Kidney (tissue), 14 donors: ENCODE results near the gene TRIM41. TPM values are rescaled to one million over a fixed set of nuclear protein-coding genes. Genes with fewer than 3 reads are reported as not detected.

Experiments used
- DNase-seq, 5 donors: peaks; one replicate each; pipeline ENCODE4 v3.0.0-alpha.2; 2013 to 2020
- FAIRE-seq: peaks from 2 replicates; lab custom pipeline; 2012; peaks lifted over from hg19 to GRCh38; lab: Jason Lieb, UNC
- H3K27ac ChIP-seq, 2 donors: one replicate each; pipeline ENCODE4 v1.7.0; 2013; ENCODE audit warnings: low read depth in 2 of 2, low read length in 2 of 2, inconsistent platforms in 1 of 2
- H3K27me3 ChIP-seq: one replicate; pipeline ENCODE4 v1.7.1; 2013; ENCODE audit warnings: low read length, inconsistent platforms; ENCODE audit not compliant: control insufficient read depth, insufficient read depth
- H3K36me3 ChIP-seq, 3 donors: one replicate each; pipeline versions ENCODE4 v1.7.0 to v1.7.1; 2013; ENCODE audit warnings: low read length in 3 of 3, control low read depth in 1 of 3, inconsistent platforms in 1 of 3; ENCODE audit not compliant: insufficient read depth in 3 of 3, control insufficient read depth in 2 of 3
- H3K4me1 ChIP-seq, 3 donors: one replicate each; pipeline versions ENCODE4 v1.7.0 to v1.7.1; 2013; ENCODE audit warnings: low read length in 3 of 3, inconsistent platforms in 1 of 3, low read depth in 1 of 3; ENCODE audit not compliant: control insufficient read depth in 2 of 3, insufficient read depth in 2 of 3
- H3K4me3 ChIP-seq, 3 donors: one replicate each; pipeline versions ENCODE4 v1.7.0 to v1.8.1; 2013; ENCODE audit warnings: low read length in 3 of 3, control low read depth in 1 of 3, inconsistent platforms in 1 of 3
- H3K9ac ChIP-seq, 3 donors: one replicate each; pipeline versions ENCODE4 v1.7.0 to v1.7.1; 2013; ENCODE audit warnings: low read length in 3 of 3, control low read depth in 1 of 3, inconsistent platforms in 1 of 3
- H3K9me3 ChIP-seq, 3 donors: one replicate each; pipeline versions ENCODE4 v1.7.0 to v1.7.1; 2013; ENCODE audit warnings: low read length in 3 of 3, control low read depth in 1 of 3, inconsistent platforms in 1 of 3; ENCODE audit not compliant: control insufficient read depth in 2 of 3, insufficient read depth in 1 of 3
- CTCF ChIP-seq: IDR thresholded peaks from 3 replicates; pipeline ENCODE4 v1.5.1; 2012; ENCODE audit warnings: mild to moderate bottlenecking, moderate library complexity, borderline replicate concordance; ENCODE audit not compliant: insufficient read depth; ENCODE audit errors: extremely low read depth
- intact Hi-C: fragments of 100-400 bp; cut with DNase I; formaldehyde crosslinking; loops from one replicate; pipeline ENCODE4 v1.11.1; 2022
- polyA plus RNA-seq: library from polyadenylated mRNA; stranded (reverse); fragments of 350-450 nt; fragmentation: Illumina TruSeq; extraction: RNeasy Lipid Tissue Mini Kit (QIAGEN cat#74804); gene quantifications from one replicate; pipeline ENCODE4 v1.2.3, GENCODE V29; 2014; ENCODE audit warnings: low read depth, low replicate concordance; ENCODE audit not compliant: insufficient read depth
- total RNA-seq: library from RNA; stranded (reverse); fragmentation: NEBNext Ultra II Directional; extraction: Animal tissue kit (Norgen Biotek cat#: 25700); gene quantifications from one replicate; pipeline ENCODE4 v1.2.1, GENCODE V29; 2021
- donor health status: control.
- donor health status: control.
- donor health status: control.
- donor health status: control.
- donor health status: control.
- donor health status: DM: yes; HTN: yes; CAD: no.
- donor health status: Normal renal cell carcinoma (clear cell type).

Gene TRIM41
- total and polyA plus RNA-seq, 2 donors from 2014 or later = 21.8 to 34.9 TPM

DNA sequence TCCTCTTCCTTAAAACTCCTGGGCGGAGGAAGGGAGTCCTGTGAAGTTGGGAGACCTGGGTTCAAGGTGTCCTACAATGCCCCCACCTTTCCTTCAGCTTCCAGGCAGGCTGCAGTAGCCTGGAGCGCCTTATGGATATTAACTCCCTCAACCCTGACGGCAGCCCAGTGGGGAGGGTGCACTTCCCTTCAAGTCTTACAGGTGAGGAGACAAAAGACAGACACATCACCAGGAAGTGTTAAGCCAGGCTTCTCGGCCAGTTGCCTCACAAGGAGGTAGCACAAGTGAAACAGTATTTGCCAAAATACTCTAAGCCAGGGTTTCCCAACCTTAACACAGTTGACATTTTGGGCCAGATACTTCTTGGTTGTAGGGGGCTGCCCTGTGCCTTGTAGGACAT lies 22.3 kb upstream of the TRIM41 start:
- intact Hi-C loops = no loop called here
- Histone ChIP-seq H3K9me3 (no peaks in the 10 kb centered on the region), H3K9ac (no peak overlapping the region), H3K4me3 (no peak overlapping the region), H3K27me3 (peaks cover 9% of the 10 kb centered on the region), H3K36me3 (no peaks in the 10 kb centered on the region), H3K27ac (no peak overlapping the region), H3K4me1 (peaks cover 0 to 7% (median 4%) of the 10 kb centered on the region in 3 donors)
- DNase-seq (no peak), FAIRE-seq (no peak)
- no peak for TF ChIP-seq CTCF

DNA sequence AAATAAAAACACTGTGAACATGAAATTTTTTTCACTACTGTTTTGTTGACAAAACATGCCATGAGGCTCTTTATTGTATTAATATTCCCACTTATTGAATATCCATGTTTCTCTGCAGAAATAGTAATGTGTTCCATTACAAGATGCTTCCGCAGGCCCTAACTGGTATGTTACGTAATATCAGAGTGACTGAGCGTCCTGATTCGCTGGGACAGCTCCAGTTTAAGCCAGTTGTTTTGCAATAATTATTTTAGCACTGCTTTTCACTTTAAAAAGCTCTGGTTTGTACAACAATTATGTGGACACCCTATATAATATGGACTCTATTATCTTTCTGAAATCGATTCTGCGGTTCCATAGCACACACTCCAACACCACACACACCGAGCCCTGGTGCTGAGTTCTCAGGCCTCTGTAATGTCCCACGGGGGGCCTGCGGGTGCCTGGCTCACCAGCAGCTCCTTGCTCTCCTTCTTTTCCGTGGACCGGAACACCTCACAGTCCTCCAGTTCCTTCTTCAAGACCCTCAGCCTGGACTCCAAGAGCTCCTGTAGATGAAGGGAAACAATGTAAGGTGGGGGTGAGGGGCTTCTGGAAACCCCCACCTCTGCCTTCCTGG lies 19.9 kb upstream of the TRIM41 start:
- Histone ChIP-seq H3K4me3 (no peak overlapping the region), H3K27ac (no peak overlapping the region), H3K4me1 (peaks cover 0 to 13% (median 9%) of the 10 kb centered on the region in 3 donors), H3K27me3 (peaks cover 10% of the 10 kb centered on the region), H3K9me3 (no peaks in the 10 kb centered on the region), H3K9ac (no peak overlapping the region), H3K36me3 (no peaks in the 10 kb centered on the region)
- no peak for FAIRE-seq
- intact Hi-C loops = no loop called here
- no peak for TF ChIP-seq CTCF
- no peak for DNase-seq

GRCh38 chr5:181203777-181204112 lies 19.3 kb upstream of the TRIM41 start:
- no peaks in the 10 kb centered on the region for H3K36me3 ChIP-seq

More at GRCh38 chr5:181203777-181204112, 19.3 kb upstream of the TRIM41 start:
- Histone ChIP-seq H3K27ac (no peak overlapping the region), H3K9ac (no peak overlapping the region), H3K27me3 (peaks cover 10% of the 10 kb centered on the region), H3K9me3 (no peaks in the 10 kb centered on the region), H3K4me1 (peaks cover 0 to 13% (median 9%) of the 10 kb centered on the region in 3 donors), H3K4me3 (peak overlapping the region in 2 of 3 donors; percentile 10 to 63)
- FAIRE-seq (no peak), DNase-seq (peak in 2 of 5 donors; percentile 23 to 63)
- no peak for TF ChIP-seq CTCF
- intact Hi-C loops = no loop called here
